Cardiac septum (tissue), 1 donor: ENCODE results near the gene NEDD4. TPM values are rescaled to one million over a fixed set of nuclear protein-coding genes. Genes with fewer than 3 reads are reported as not detected.
"Not testable (repeated sequence)": the region's sequence is repeated elsewhere in the genome, so short reads cannot be mapped to it uniquely, and the experiment has no call there.

Experiments used
- DNase-seq: peaks from one replicate; pipeline ENCODE4 v3.0.0-alpha.2; 2020; ENCODE audit warnings: low spot score
- intact Hi-C: fragments of 100-400 bp; cut with DNase I; formaldehyde crosslinking; loops from one replicate; pipeline ENCODE4 v1.14.0; 2022
- total RNA-seq: library from RNA; stranded (reverse); fragmentation: NEBNext Ultra II Directional; extraction: Animal tissue kit (Norgen Biotek cat#: 25700); gene quantifications from one replicate; pipeline ENCODE4 v1.2.1, GENCODE V29; 2021
- donor health status: DM: no; HTN: no; CAD: no.

Gene NEDD4
- total RNA-seq, 1 donor from 2014 or later, result 10.5 TPM

DNA sequence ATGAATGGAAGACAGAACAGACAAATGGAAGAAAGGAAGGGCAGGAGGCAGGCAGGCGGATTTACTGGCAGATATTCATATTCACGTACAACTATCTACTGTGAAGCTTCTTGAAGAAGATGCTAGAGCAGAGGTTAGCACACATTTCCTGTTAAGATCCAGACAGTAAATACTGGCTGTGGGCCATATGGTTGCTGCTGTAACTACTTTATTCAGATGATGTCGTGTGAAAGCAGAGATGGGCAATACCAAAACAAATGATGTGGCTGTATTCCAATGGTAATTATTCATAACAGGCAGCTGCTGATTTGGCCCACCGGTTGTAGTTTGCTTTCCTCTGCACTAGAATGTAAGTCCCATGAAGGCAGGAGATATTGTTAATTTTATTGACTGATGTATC lies 134.8 kb downstream of the NEDD4 start:
- intact Hi-C loops, result no loop called here
- no peak for DNase-seq

GRCh38 chr15:55856506-55857164 lies 136.8 kb downstream of the NEDD4 start:
- intact Hi-C loops, result no loop called here
- no peak for DNase-seq

- intact Hi-C loops, result no loop called here
Measured at GRCh38 chr15:55853134-55853533, 140.3 kb downstream of the NEDD4 start.

GRCh38 chr15:55846116-55846707 lies 147.2 kb downstream of the NEDD4 start:
- intact Hi-C loops, result loop anchor here (5.0 kb wide), 1 partner anchor 199 kb away; no protein-coding TSS in a partner anchor
- DNase-seq, result no peak

More at GRCh38 chr15:55853134-55853533, 140.3 kb downstream of the NEDD4 start:
- DNase-seq, result no peak

DNA sequence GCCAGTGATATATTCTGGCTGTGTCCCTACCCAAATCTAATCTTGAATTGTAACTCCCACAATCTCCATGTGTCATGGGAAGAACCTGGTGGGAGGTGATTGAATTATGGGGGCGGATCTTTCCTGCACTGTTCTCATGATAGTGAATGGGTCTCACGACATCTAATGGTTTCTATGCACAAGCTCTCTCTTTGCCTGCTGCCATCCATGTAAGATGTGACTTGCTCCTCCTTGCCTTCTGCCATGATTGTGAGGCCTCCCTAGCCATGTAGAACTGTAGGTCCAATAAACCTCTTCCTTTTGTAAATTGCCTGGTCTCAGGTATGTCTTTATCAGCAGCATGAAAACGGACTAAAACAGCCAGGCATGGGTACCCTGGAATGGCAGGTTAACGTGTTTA lies 150.5 kb downstream of the NEDD4 start:
- DNase-seq, intact Hi-C loops: not testable (repeated sequence)

- intact Hi-C loops, result no loop called here
Measured at GRCh38 chr15:55835866-55836265, 157.5 kb downstream of the NEDD4 start.

DNA sequence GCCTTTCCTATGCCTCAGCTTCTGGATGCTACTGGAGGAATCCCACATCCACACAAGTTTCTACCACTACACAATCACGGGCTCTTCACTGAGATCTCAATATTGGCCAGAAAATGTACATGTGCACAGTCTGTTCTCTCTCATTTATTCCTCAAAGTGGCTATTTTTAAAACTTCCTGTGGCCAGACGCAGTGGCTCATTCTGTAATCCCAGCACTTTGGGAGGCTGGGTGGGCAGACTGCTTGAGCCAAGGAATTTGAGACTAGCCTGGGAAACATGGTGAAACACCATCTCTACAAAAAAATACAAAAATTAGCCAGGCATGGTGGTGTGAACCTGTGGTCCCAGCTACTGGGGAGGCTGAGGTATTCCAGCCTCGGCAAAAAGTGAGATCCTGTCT lies 159.1 kb downstream of the NEDD4 start:
- intact Hi-C loops, result no loop called here
- DNase-seq, result no peak

More at GRCh38 chr15:55835866-55836265, 157.5 kb downstream of the NEDD4 start:
- no peak for DNase-seq

DNA sequence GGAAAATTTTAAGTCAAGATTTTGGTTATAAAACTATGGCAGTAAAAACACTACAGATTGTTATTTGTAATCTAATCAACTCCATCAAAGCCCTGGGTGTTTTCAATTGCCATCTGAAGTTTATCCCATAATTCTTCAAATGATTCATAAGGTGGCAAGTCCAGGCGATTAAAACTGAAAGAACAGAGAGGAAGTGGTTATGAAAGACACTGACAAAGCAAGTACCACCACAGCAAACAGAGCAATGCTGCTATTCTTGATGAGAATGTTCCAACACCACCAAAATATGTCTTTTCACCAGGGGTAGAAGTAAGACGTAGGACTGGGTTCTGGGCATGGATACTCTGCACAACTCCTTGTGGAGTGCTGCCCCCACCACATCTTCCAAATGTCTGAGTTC lies 163.6 kb downstream of the NEDD4 start:
- intact Hi-C loops, result no loop called here
- DNase-seq, result no peak

DNA sequence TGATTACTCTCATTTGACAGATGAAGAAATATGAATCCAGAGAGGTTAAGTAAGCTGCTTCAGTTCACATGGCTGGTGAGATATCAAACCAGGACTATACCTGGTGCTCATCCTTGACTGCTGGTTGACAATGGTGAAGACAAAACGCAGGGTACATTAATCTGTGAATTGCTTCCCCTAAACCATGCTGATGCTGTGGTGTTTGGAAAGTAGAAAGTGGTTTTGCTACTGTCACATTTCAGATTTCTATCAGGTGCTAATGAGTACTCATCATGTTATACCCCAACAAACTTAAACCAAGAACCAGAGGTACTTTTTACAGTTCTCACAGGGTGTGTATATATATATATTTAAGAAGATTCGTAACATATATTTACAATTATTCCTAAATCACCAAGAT lies 165.5 kb downstream of the NEDD4 start:
- intact Hi-C loops, result no loop called here

DNA sequence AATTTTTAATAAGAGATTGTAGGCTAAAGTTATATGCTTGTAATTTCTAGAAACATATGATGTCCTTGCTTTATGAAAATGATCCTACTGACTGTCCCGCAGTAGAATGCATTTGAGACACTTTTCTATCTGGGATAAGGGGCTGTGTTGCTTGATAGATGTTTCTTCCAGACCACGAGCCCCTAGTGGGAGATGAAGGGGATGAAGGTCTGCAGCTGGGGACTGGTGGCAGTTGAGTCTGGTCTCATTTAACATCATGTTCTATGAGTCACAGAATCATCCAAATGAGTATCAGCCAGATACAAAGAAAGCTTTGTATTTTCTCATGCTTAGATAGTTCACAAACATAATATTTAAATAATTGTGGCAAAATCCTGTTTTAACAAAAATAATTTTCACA lies 166.2 kb downstream of the NEDD4 start:
- DNase-seq, result no peak

More for the DNA sequence above, 165.5 kb downstream of the NEDD4 start:
- no peak for DNase-seq

GRCh38 chr15:55824857-55825613 lies 168.4 kb downstream of the NEDD4 start:
- intact Hi-C loops, result no loop called here
- DNase-seq, result no peak

More for the DNA sequence above, 166.2 kb downstream of the NEDD4 start:
- intact Hi-C loops, result no loop called here

DNA sequence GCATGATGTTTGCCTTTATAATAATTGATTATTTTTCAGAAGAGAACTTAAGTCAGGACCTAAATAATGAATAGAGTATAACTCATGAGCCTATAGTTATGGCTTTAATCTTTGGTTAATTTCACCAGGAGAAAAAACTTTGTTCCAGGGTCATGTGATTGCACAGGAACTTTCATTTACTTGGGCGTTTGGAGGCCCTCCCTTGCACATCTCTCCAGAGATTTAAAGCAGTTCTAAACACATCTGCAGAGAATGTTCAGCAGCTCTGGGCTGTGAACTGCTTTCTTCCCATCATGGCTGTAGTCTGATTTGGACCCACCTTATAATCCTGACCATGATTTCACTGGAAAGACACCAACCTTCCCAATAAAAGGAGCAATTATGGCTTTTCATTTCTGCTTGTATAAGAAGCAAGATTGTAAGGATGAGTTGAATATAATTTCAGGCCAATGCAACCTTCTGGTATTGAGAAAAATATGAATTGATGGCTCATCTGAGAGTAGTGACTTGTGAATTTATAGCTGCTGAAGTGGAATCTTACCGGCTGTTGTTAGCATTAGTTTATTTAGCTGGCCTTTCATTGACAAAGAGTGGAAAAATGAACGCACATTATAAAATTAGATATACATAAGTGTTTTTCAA lies 169.6 kb downstream of the NEDD4 start:
- no peak for DNase-seq
- intact Hi-C loops, result no loop called here

DNA sequence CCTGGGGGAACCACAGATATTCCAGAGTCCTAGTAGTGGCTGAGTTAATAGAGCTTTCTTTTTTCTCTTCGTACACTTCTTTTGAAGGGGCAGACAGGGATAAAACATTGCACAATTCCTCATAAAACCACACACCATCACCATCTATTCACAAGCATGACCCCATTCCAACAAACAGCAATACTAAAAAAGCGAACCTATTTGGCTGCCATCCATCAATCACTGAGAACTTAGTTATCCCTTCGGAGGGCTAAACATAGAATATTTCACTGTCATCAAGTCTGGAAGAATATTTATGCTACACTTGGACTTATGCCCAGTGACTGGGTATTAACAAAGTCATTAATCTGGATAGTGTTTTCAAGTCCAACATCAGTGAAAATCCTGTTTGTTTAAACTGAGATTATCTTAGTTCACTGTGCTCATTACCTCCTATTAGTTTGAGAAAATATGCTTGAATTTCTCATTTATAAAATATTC lies 170.2 kb downstream of the NEDD4 start:
- intact Hi-C loops, result no loop called here
- DNase-seq, result no peak

DNA sequence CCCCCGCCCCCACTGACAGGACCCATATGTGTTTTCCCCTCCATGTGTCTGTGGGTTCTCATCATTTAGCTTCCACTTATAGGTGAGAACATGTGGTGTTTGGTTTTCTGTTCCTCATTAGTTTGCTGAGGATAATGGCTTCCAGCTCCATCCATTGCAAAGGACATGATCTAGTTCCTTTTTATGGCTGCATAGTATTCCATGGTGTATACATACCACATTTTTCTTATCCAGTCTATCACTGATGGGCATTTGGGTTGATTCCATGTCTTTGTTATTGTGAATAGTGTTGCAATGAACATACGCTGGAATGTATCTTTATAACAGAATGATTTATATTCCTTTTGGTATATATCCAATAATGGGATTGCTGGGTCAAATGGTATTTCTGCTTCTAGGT lies 171.7 kb downstream of the NEDD4 start:
- intact Hi-C loops, DNase-seq: not testable (repeated sequence)

GRCh38 chr15:55820043-55820442 lies 173.4 kb downstream of the NEDD4 start:
- no peak for DNase-seq
- intact Hi-C loops, result no loop called here

- intact Hi-C loops, result no loop called here
Measured at GRCh38 chr15:55819397-55820034, 173.9 kb downstream of the NEDD4 start.

DNA sequence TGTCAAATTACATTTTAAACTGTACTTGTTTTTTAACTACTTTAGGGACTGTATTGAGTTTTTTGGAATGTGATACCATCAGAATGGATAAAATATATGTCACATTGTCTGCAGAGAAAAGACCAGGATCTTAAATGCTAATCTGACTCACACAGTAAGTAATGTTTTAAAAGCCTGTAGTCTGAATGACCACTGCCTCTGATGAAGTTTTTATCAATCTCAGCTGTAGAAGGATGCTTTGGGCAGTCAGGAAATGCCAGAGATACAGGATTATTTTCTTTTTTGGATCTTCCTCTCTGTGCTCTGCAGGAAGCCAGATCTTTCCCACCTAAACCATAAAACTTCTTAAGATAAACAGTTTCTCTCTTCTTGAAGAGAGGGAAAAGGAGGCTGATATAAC lies 177.4 kb downstream of the NEDD4 start:
- intact Hi-C loops, result no loop called here
- no peak for DNase-seq

More at GRCh38 chr15:55819397-55820034, 173.9 kb downstream of the NEDD4 start:
- DNase-seq, result no peak

DNA sequence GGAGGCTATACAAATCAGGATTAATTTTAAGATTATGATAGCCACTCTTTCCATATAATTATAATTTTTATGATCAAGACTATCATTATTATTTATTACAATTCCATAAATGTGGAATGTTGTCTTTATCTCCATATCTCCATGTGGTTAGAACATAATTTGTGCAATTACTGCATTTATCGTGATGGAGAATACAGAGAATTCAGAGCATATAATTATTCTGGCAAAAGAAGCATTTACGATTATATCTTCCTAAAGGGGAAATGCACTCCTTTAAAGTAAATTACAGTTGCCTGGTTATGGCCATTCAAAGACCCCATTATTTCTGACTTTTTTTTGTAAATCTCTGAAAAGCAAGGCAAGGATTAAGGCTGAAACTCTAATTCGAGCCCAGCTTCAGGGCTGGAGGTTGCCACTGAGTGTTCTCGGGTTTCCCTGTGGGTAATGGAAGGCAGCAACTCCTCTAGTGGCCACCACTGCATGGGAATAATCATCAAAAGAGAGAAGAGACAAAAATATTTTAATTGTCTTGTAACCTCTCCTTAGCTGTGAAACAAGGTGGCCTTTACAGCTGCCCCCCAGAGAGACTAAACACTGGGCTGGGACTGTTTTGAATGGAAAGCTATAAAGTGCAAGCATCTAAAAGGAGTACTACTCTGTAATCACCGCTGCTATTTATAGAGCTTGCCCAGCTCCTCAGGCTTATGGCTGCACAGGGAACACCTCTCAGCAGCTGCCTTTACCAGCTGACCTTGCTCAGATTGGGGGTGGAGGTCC lies 190.6 kb downstream of the NEDD4 start:
- DNase-seq, result no peak
- intact Hi-C loops, result no loop called here

DNA sequence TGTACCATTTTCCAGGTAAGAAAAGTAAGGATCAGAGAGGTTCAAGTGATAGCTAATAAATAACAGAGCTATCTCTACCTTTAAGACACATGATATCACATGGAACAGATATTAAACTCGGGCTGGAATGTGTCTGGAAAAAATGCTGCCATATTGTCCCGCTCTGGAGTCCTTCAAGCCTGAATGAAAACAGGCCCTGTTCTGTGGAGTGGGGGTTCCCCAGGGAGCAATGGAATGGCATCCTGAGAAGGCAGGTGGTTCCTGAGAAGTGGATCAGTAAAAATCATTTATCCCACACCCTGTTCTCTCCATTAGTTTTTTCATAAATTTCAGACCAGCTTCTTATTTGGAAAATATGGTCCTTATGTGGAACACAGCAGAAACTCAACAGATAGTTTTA lies 193.2 kb downstream of the NEDD4 start:
- intact Hi-C loops, result no loop called here
- DNase-seq, result no peak
